Mesenchymal stem cell (in vitro differentiated cells and primary cell): Measurements from ENCODE around the gene SPDYE3.
"Not testable (repeated sequence)": the region's sequence is repeated elsewhere in the genome, so short reads cannot be mapped to it uniquely, and the experiment has no call there.

ENCODE experiments used
- DNase-seq: peaks from one replicate; pipeline ENCODE4 v3.0.0-alpha.2; 2013
- H2AFZ ChIP-seq: one replicate; pipeline ENCODE4 v1.6.1; 2013; ENCODE audit warnings: low read depth, mild to moderate bottlenecking, control low read depth, inconsistent platforms, low read length, moderate library complexity
- H2AK5ac ChIP-seq: 2 replicates; pipeline ENCODE4 v1.6.1; 2013; ENCODE audit warnings: low read length, moderate library complexity, mild to moderate bottlenecking, inconsistent platforms; ENCODE audit not compliant: severe bottlenecking
- H2BK120ac ChIP-seq: one replicate; pipeline ENCODE4 v1.6.1; 2013; ENCODE audit warnings: low read depth, mild to moderate bottlenecking, inconsistent platforms, low read length, moderate library complexity
- H2BK12ac ChIP-seq, 2 experiments: one replicate each; pipeline ENCODE4 v1.6.1; 2013; ENCODE audit warnings: inconsistent platforms in 2 of 2, low read length in 2 of 2, mild to moderate bottlenecking in 2 of 2, moderate library complexity in 2 of 2, control low read depth in 1 of 2
- H2BK15ac ChIP-seq: one replicate; pipeline ENCODE4 v1.6.1; 2013; ENCODE audit warnings: mild to moderate bottlenecking, low read depth, inconsistent platforms; ENCODE audit not compliant: poor library complexity, severe bottlenecking
- H2BK5ac ChIP-seq: 2 replicates; pipeline ENCODE4 v1.6.1; 2013; ENCODE audit warnings: low read depth, mild to moderate bottlenecking, low read length, control low read depth, inconsistent platforms; ENCODE audit not compliant: poor library complexity, severe bottlenecking
- H3K14ac ChIP-seq, 2 experiments: one replicate each; pipeline ENCODE4 v1.6.1; 2013; ENCODE audit warnings: inconsistent platforms in 2 of 2, low read length in 2 of 2, control low read depth in 1 of 2, mild to moderate bottlenecking in 1 of 2, moderate library complexity in 1 of 2
- H3K18ac ChIP-seq, 2 experiments: one replicate each; pipeline ENCODE4 v1.6.1; 2013; ENCODE audit warnings: inconsistent platforms in 2 of 2, low read length in 2 of 2, control low read depth in 1 of 2, low read depth in 1 of 2, mild to moderate bottlenecking in 1 of 2
- H3K23ac ChIP-seq, 2 experiments: one replicate each; pipeline ENCODE4 v1.6.1; 2013; ENCODE audit warnings: inconsistent platforms in 2 of 2, low read length in 2 of 2, mild to moderate bottlenecking in 2 of 2, moderate library complexity in 2 of 2, control low read depth in 1 of 2
- H3K27ac ChIP-seq: 2 replicates; pipeline ENCODE4 v1.5.1; 2013; ENCODE audit warnings: mild to moderate bottlenecking, moderate library complexity, low read length, control low read depth, inconsistent platforms; ENCODE audit not compliant: poor library complexity, severe bottlenecking
- H3K27me3 ChIP-seq, 2 experiments: 2 replicates each; pipeline versions ENCODE4 v1.6.1 to v1.7.0; 2013; ENCODE audit warnings: low read length in 2 of 2, mild to moderate bottlenecking in 2 of 2, moderate library complexity in 2 of 2, control low read depth in 1 of 2, inconsistent platforms in 1 of 2; ENCODE audit not compliant: control insufficient read depth in 1 of 2, insufficient read depth in 1 of 2
- H3K36me3 ChIP-seq, 2 experiments: 2 replicates each; pipeline versions ENCODE4 v1.6.1 to v1.7.0; 2013; ENCODE audit warnings: low read length in 2 of 2, control low read depth in 1 of 2, inconsistent platforms in 1 of 2, low read depth in 1 of 2, mild to moderate bottlenecking in 1 of 2; ENCODE audit not compliant: insufficient read depth in 2 of 2, control insufficient read depth in 1 of 2
- H3K4ac ChIP-seq, 2 experiments: one replicate each; pipeline ENCODE4 v1.6.1; 2013; ENCODE audit warnings: inconsistent platforms in 2 of 2, low read length in 2 of 2, mild to moderate bottlenecking in 2 of 2, moderate library complexity in 2 of 2, control low read depth in 1 of 2, low read depth in 1 of 2
- H3K4me1 ChIP-seq: 2 replicates; pipeline ENCODE4 v1.6.1; 2013; ENCODE audit warnings: low read depth, low read length, control low read depth; ENCODE audit not compliant: control insufficient read depth, insufficient read depth
- H3K4me2 ChIP-seq: 2 replicates; pipeline ENCODE4 v1.6.1; 2013; ENCODE audit warnings: low read length, mild to moderate bottlenecking, inconsistent platforms; ENCODE audit not compliant: poor library complexity, severe bottlenecking
- H3K4me3 ChIP-seq, 2 experiments: 2 replicates each; pipeline versions ENCODE4 v1.5.1 to v1.7.0; 2013; ENCODE audit warnings: low read length in 2 of 2, mild to moderate bottlenecking in 2 of 2, control low read depth in 1 of 2, low read depth in 1 of 2; ENCODE audit not compliant: insufficient read depth in 1 of 2
- H3K79me1 ChIP-seq: replicated peaks from 2 replicates; pipeline ENCODE4 v1.6.1; 2013; ENCODE audit warnings: mild to moderate bottlenecking, control low read depth, low read length, inconsistent platforms; ENCODE audit not compliant: poor library complexity, severe bottlenecking
- H3K9ac ChIP-seq: 2 replicates; pipeline ENCODE4 v1.7.0; 2013; ENCODE audit warnings: mild to moderate bottlenecking, low read length, moderate library complexity
- H3K9me3 ChIP-seq: 2 replicates; pipeline ENCODE4 v1.7.0; 2013; ENCODE audit warnings: mild to moderate bottlenecking, low read length; ENCODE audit not compliant: control insufficient read depth
- H4K8ac ChIP-seq: one replicate; pipeline ENCODE4 v1.6.1; 2013; ENCODE audit warnings: inconsistent platforms, mild to moderate bottlenecking, low read length, moderate library complexity
- H4K91ac ChIP-seq: one replicate; pipeline ENCODE4 v1.6.1; 2013; ENCODE audit warnings: mild to moderate bottlenecking, low read length, inconsistent platforms
- WGBS: methylation state at CpG from one replicate; pipeline ENCODE4 v1.1.7; 2013; ENCODE audit warnings: mixed read lengths; 5-methylcytosine and 5-hydroxymethylcytosine counted together

SPDYE3 gene

DNA sequence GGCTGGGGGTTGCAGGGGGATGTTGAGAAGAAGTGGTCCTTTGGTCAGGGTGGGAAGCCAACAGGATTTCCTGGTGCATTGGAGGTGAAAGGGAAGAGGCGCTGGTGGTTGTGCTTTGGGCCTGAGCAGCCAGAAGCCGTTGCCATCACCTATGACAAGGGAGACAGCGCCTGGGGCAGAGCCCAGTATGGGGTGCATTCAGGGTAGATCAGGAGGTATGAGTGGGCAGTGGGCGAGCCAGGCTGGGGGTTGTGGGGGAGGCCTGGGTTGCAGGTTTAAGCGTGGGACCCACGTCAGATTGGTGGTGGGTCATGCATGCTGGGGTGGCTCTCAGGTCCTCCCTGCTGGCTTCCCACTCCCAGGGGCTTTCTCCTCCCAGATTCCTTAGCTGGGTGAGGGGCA, 44.2 kb downstream of the SPDYE3 start:
- Histone ChIP-seq H3K4me1 (peaks cover 7% of the 10 kb centered on the region), H2BK15ac (no peak overlapping the region), H2BK120ac (no peak overlapping the region), H2AK5ac (no peak overlapping the region), H4K8ac (no peak overlapping the region), H3K14ac (no peak overlapping the region), H2BK12ac (no peak overlapping the region), H2AFZ (no peak overlapping the region), H3K9ac (no peak overlapping the region), H3K9me3 (no peaks in the 10 kb centered on the region), H3K27ac (no peak overlapping the region), H3K23ac (no peak overlapping the region), H3K18ac (no peak overlapping the region), H3K4ac (no peak overlapping the region), H3K36me3 (peaks cover 72 to 86% of the 10 kb centered on the region in 2 experiments), H3K79me1 (peaks cover 45% of the 10 kb centered on the region), H3K4me2 (no peak overlapping the region), H3K4me3 (no peak overlapping the region), H3K27me3 (no peaks in the 10 kb centered on the region), H4K91ac (no peak overlapping the region), H2BK5ac (no peak overlapping the region)
- 97% methylated on average over 4 of the region's 6 CpGs for WGBS
- no peak for DNase-seq

DNA sequence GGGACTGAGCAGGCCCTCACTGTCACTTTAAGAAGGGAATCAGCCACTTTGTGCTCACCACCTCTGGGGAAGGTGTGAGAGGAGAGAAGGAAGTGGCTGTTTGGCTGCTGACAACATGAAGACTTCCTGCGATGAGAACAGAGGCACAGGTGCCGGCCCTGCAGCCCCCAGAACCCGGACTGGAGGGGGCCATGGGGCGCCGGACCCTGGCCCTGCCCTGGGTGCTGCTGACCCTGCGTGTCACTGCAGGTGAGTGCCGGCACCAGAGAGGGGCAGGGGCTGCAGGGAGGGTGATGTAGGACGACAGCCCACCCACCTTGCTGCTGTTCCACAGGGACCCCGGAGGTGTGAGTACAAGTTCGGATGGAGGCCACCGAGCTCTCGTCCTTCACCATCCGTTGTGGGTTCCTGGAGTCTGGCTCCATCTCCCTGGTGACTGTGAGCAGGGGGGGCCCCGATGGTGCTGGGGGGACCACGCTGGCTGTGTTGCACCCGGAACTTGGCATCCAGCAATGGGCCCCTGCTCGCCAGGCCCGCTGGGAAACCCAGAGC, 44.8 kb downstream of the SPDYE3 start:
- H3K9me3 ChIP-seq, H2AFZ ChIP-seq, H2BK5ac ChIP-seq, H2BK120ac ChIP-seq, H3K27me3 ChIP-seq, H3K4me2 ChIP-seq, DNase-seq, H3K18ac ChIP-seq, H2BK15ac ChIP-seq, H4K8ac ChIP-seq, H3K4ac ChIP-seq, H2BK12ac ChIP-seq, H4K91ac ChIP-seq, H3K9ac ChIP-seq, H3K23ac ChIP-seq, H3K4me3 ChIP-seq, H3K27ac ChIP-seq, H3K4me1 ChIP-seq, H3K14ac ChIP-seq, H2AK5ac ChIP-seq: not testable (repeated sequence)
- Histone ChIP-seq H3K79me1 (peaks cover 40% of the 10 kb centered on the region), H3K36me3 (peaks cover 72 to 89% of the 10 kb centered on the region in 2 experiments)
- WGBS = 97% methylated on average over 17 of the region's 18 CpGs

DNA sequence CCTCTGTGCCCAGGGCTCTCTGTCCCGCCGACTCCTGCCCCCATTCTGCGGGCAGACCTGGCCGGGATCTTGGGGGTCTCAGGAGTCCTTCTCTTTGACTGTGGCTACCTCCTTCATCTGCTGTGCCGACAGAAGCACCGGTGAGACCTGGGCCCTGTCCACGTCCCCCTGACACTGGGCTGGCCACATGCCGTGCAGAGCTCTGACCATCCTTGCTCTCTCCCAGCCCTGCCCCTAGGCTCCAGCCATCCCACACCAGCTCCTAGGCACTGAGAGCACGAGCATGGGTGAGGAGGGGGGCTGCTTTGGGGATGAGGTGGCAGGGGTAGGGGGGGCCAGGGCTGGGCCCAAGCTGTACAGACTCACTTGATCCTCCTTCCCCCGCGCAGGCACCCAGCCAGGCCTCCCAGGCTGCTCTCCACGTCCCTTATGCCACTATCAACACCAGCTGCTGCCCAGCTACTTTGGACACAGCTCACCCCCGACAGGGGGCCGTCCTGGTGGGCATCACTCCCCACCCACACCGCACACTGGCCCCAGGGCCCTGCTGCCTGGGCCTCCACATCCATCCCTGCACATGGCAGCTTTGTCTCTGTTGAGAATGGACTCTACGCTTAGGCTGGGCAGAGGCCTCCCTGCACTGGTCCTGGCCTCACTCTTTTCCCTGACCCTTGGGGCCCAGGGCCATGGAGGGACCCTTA, 45.6 kb downstream of the SPDYE3 start:
- no peak overlapping the region for H3K4me2 ChIP-seq
- no peak overlapping the region for H2BK5ac ChIP-seq
- no peak overlapping the region for H3K27ac ChIP-seq
- peaks cover 7% of the 10 kb centered on the region for H3K4me1 ChIP-seq
- H3K4me3 ChIP-seq = no peak overlapping the region
- H3K23ac ChIP-seq = no peak overlapping the region
- no peak overlapping the region for H3K4ac ChIP-seq
- peaks cover 34% of the 10 kb centered on the region for H3K79me1 ChIP-seq
- no peak overlapping the region for H2BK120ac ChIP-seq
- peak overlapping the region in 1 of 2 experiments; percentile 6 for H2BK12ac ChIP-seq
- no peak overlapping the region for H2AFZ ChIP-seq
- H2AK5ac ChIP-seq = no peak overlapping the region
- no peak overlapping the region for H3K14ac ChIP-seq
- H3K9ac ChIP-seq = no peak overlapping the region
- no peak overlapping the region for H3K18ac ChIP-seq
- H3K36me3 ChIP-seq = peaks cover 68 to 90% of the 10 kb centered on the region in 2 experiments
- DNase-seq = no peak
- WGBS = 96% methylated on average over 14 of the region's 16 CpGs
- no peak overlapping the region for H4K8ac ChIP-seq
- H3K27me3 ChIP-seq = no peaks in the 10 kb centered on the region
- no peak overlapping the region for H2BK15ac ChIP-seq
- no peaks in the 10 kb centered on the region for H3K9me3 ChIP-seq
- no peak overlapping the region for H4K91ac ChIP-seq

DNA sequence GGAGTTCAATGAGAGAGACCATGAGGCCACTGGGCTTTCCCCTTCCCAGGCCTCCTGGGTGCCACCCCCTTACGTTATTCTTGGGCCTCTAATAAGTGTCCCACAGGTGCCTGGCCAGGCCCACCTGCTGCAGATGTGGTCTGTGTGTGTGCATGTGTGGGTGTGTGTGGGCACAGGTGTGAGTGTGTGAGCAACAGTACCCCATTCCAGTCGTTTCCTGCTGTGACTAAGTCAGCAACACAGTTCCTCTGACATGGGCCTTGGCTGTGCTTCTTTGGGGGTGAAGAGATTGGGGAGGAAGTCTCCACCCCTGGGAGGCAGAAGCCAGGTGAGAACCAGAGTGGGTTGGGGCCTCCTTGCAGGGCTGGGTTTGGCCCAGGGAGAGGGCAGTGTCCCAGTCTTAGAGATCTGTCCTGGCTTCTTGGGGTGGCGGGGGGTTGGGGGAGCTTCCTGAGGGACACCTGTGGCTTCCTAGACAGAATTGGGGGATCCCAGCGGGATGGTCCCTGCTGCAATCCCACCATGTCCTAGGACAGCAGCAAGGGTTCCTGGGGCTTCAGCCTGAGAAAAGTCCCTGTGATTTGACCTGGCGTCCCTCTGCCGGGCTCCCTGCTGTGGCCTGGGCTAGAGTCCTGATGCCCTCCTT, 46.3 kb downstream of the SPDYE3 start:
- Histone ChIP-seq H3K79me1 (peaks cover 37% of the 10 kb centered on the region), H2BK12ac (no peak overlapping the region), H3K4me2 (no peak overlapping the region), H3K9me3 (no peaks in the 10 kb centered on the region), H3K14ac (no peak overlapping the region), H3K4me1 (peaks cover 14% of the 10 kb centered on the region), H3K27me3 (no peaks in the 10 kb centered on the region), H2BK120ac (no peak overlapping the region), H3K36me3 (peaks cover 67 to 95% of the 10 kb centered on the region in 2 experiments), H2AFZ (no peak overlapping the region), H2AK5ac (no peak overlapping the region), H3K18ac (no peak overlapping the region), H3K23ac (no peak overlapping the region), H3K4me3 (no peak overlapping the region), H3K9ac (no peak overlapping the region), H4K91ac (no peak overlapping the region), H4K8ac (no peak overlapping the region), H2BK15ac (no peak overlapping the region), H3K27ac (no peak overlapping the region), H2BK5ac (no peak overlapping the region), H3K4ac (no peak overlapping the region)
- 97% methylated on average over 6 of the region's 6 CpGs for WGBS
- no peak for DNase-seq
